PC-3 (cell line): ENCODE data around the gene C6orf62. TPM values are rescaled to one million over a fixed set of nuclear protein-coding genes. Genes with fewer than 3 reads are reported as not detected.

Source experiments
- ATAC-seq: fragments of 200-7000 bp; cut with Tn5 transposase; 2 replicates; pipeline ENCODE4 v1.9.1; 2020; ENCODE audit warnings: mild to moderate bottlenecking, moderate library complexity
- BruUV-seq: library from RNA; stranded (reverse); fragments of 400-500 nt; replicated peaks from 2 replicates; lab custom pipeline; 2021; lab: Mats Ljungman, UMichigan
- CTCF ChIA-PET: fragments of 300-600 bp; sonication (Branson Sonifier 250); formaldehyde crosslinking; loops from one replicate; lab custom pipeline; 2022; ENCODE audit warnings: antibody characterized with exemption; lab: Charles Lee
- POLR2A ChIA-PET: fragments of 300-600 bp; sonication (Branson Sonifier 250); formaldehyde crosslinking; loops from one replicate; lab custom pipeline; 2022; ENCODE audit warnings: antibody characterized with exemption; ENCODE audit not compliant: unreplicated experiment; lab: Charles Lee
- DNase-seq: peaks from one replicate; pipeline ENCODE4 v3.0.0-alpha.2; 2015
- H2AFZ ChIP-seq: fragments of 300-600 bp; sonication (generic); 2 replicates; pipeline ENCODE4 v1.6.0; 2016; ENCODE audit warnings: antibody characterized with exemption, low read length
- H3F3A ChIP-seq: fragments of 300-600 bp; sonication (generic); one replicate; pipeline ENCODE4 v1.6.0; 2017; ENCODE audit warnings: antibody characterized with exemption, low read length, control low read depth, mild to moderate bottlenecking; ENCODE audit not compliant: unreplicated experiment
- H3K27ac ChIP-seq: fragments of 300-600 bp; sonication (generic); 2 replicates; pipeline ENCODE4 v1.5.1; 2016; ENCODE audit warnings: mild to moderate bottlenecking, low read length
- H3K27me3 ChIP-seq: fragments of 300-600 bp; sonication (generic); 2 replicates; pipeline ENCODE4 v1.6.1; 2016; ENCODE audit warnings: low read length, mixed read lengths
- H3K36me3 ChIP-seq: fragments of 300-600 bp; sonication (generic); 2 replicates; pipeline ENCODE4 v1.6.1; 2016; ENCODE audit warnings: low read depth, mixed run types, low read length, mixed read lengths
- H3K4me1 ChIP-seq: fragments of 300-600 bp; sonication (generic); 2 replicates; pipeline ENCODE4 v1.5.1; 2016; ENCODE audit warnings: low read length; ENCODE audit not compliant: insufficient read depth
- H3K4me2 ChIP-seq: fragments of 300-600 bp; sonication (generic); 2 replicates; pipeline ENCODE4 v1.6.0; 2016; ENCODE audit warnings: low read length
- H3K4me3 ChIP-seq: fragments of 300-600 bp; sonication (generic); 2 replicates; pipeline ENCODE4 v1.5.1; 2016; ENCODE audit warnings: mild to moderate bottlenecking, low read length, mixed read lengths
- H3K79me2 ChIP-seq: fragments of 300-600 bp; sonication (generic); 2 replicates; pipeline ENCODE4 v1.6.1; 2017; ENCODE audit warnings: low read length, mixed read lengths
- H3K9ac ChIP-seq: fragments of 300-600 bp; sonication (generic); 2 replicates; pipeline ENCODE4 v1.6.0; 2016; ENCODE audit warnings: mild to moderate bottlenecking, low read length
- H3K9me2 ChIP-seq: fragments of 300-600 bp; sonication (generic); replicated peaks from 2 replicates; pipeline ENCODE4 v1.6.1; 2016; ENCODE audit warnings: mixed run types, low read length, mixed read lengths
- H3K9me3 ChIP-seq: fragments of 300-600 bp; sonication (generic); 2 replicates; pipeline ENCODE4 v1.6.1; 2016; ENCODE audit warnings: low read length, mixed read lengths
- H4K20me1 ChIP-seq: fragments of 300-600 bp; sonication (generic); 2 replicates; pipeline ENCODE4 v1.6.1; 2016; ENCODE audit warnings: low read length, mixed read lengths
- EZH2 ChIP-seq: fragments of 300-600 bp; sonication (generic); IDR thresholded peaks from one replicate; pipeline ENCODE4 v1.6.1; 2017; ENCODE audit warnings: antibody characterized with exemption, mild to moderate bottlenecking, low read length; ENCODE audit not compliant: unreplicated experiment
- EZH2phosphoT487 ChIP-seq: fragments of 300-600 bp; sonication (generic); IDR thresholded peaks from 2 replicates; pipeline ENCODE4 v1.6.1; 2018; ENCODE audit warnings: mild to moderate bottlenecking, antibody characterized with exemption, low read length, borderline replicate concordance
- intact Hi-C: fragments of 100-400 bp; cut with micrococcal nuclease; formaldehyde crosslinking; loops from 2 replicates; pipeline ENCODE4 v1.9.0; 2023
- total RNA-seq: library from RNA; depleted of rRNA; stranded (reverse); fragments of >200 nt; gene quantifications from 2 replicates; pipeline ENCODE4 v1.2.3, GENCODE V29; 2014; rRNA removed
- TF ChIP-seq, protein P1 (sequence below): fragments of 300-600 bp; sonication (generic); conservative IDR thresholded peaks from 2 replicates; pipeline ENCODE4 v1.5.1; 2017; ENCODE audit warnings: antibody characterized with exemption, low read depth, mild to moderate bottlenecking, low read length

Gene C6orf62
- total RNA-seq, 1 experiment from 2014 or later: 81.8 TPM

DNA sequence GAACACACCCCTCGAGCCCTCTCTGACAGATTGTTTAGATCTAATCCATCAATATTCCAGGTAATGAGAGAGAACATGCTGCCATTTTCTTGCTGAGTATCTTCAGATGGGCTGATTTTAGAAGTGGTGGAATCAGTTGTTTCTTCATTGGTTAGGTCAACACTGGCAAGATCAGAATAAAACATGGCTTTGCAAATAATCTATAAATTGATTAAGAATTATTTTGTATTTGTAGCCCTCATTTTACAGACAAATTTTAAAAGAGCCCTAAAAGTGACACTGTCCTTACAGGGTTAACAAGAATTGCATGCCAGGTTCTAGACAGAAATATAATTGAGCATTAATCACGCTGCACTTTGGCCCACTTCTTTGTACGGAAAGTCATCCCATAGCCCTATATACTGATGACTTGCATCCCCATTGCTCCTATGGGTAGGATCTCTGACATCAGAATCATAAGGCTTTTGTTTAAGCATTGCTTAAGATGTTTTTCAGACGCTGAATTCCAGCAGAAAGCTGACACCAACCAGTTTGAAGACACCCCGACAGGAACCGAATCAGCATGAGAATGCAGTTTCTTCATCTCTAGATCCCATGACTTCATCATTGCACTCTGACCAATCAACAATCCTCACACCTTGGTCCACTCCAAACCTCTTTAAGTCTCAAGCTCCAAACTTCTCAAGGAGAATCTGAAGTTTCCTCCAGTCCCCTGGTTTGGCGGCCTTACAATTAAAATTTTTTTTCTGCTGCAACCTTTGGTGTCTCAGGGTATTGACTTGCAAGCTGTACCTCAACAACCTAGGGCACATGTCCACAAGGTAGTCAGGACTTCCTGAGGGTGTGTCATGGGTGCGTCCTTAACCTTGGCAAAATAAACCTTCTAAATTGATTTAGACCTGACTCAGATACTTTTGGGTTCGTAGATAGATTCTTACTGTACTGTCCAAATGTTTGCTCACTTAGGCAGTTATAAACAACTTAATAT, 60.1 kb downstream of the C6orf62 start:
- peaks cover 16% of the 10 kb centered on the region; the same call in 1 of the 2 replicates for H3K4me1 ChIP-seq
- POLR2A ChIA-PET: no interaction called here
- H3K4me3 ChIP-seq: no peak overlapping the region
- DNase-seq (peak; percentile 53), ATAC-seq (peak; percentile 79)
- TF ChIP-seq EZH2phosphoT487 (no peak), EZH2 (no peak)
- TF ChIP-seq, protein P1, sequence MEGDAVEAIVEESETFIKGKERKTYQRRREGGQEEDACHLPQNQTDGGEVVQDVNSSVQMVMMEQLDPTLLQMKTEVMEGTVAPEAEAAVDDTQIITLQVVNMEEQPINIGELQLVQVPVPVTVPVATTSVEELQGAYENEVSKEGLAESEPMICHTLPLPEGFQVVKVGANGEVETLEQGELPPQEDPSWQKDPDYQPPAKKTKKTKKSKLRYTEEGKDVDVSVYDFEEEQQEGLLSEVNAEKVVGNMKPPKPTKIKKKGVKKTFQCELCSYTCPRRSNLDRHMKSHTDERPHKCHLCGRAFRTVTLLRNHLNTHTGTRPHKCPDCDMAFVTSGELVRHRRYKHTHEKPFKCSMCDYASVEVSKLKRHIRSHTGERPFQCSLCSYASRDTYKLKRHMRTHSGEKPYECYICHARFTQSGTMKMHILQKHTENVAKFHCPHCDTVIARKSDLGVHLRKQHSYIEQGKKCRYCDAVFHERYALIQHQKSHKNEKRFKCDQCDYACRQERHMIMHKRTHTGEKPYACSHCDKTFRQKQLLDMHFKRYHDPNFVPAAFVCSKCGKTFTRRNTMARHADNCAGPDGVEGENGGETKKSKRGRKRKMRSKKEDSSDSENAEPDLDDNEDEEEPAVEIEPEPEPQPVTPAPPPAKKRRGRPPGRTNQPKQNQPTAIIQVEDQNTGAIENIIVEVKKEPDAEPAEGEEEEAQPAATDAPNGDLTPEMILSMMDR: no peak
- H3K4me2 ChIP-seq: no peak overlapping the region
- H4K20me1 ChIP-seq: no peaks in the 10 kb centered on the region
- H3K9me3 ChIP-seq: no peaks in the 10 kb centered on the region
- H3K36me3 ChIP-seq: peaks cover 14% of the 10 kb centered on the region; the same call in 1 of the 2 replicates
- no peak overlapping the region for H3K9ac ChIP-seq
- no peak overlapping the region for H2AFZ ChIP-seq
- peak overlapping the region; percentile 62 for H3K27ac ChIP-seq
- H3K27me3 ChIP-seq: no peaks in the 10 kb centered on the region
- peaks cover under 1% of the 10 kb centered on the region; the same call in 1 of the 2 replicates for H3K79me2 ChIP-seq
- intact Hi-C loops: no loop called here
- CTCF ChIA-PET: no interaction called here
- no peaks in the 10 kb centered on the region for H3K9me2 ChIP-seq
- no peaks in the 10 kb centered on the region for H3F3A ChIP-seq
- no TSS peak for BruUV-seq

DNA sequence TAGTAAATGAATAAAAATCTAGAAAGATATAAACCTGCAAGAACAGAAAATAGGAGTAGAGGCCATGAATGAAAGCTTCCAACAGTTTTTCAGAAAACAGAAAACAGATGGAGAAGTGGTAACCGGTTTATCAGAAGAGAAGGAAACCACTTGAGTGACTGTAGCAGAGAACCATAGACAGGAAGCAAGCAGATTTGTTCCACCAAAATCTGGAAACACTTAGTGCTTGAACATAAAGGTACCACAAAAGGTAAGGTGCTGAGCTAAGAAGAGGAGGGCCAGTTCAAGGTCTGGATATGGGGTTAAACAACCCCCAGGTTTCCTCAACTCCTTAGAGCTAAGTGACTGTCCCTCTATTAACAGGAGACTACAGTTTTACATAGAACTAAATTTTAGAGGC, 63.7 kb downstream of the C6orf62 start:
- ATAC-seq (no peak), DNase-seq (no peak)
- Histone ChIP-seq H3K9me2 (no peaks in the 10 kb centered on the region), H3K4me2 (no peak overlapping the region), H3K27me3 (no peaks in the 10 kb centered on the region), H3K4me1 (peaks cover 10% of the 10 kb centered on the region; the same call in 1 of the 2 replicates), H3K9me3 (no peaks in the 10 kb centered on the region), H3F3A (no peaks in the 10 kb centered on the region), H4K20me1 (no peaks in the 10 kb centered on the region), H3K27ac (no peak overlapping the region), H2AFZ (no peak overlapping the region), H3K4me3 (no peak overlapping the region), H3K79me2 (no peaks in the 10 kb centered on the region), H3K9ac (no peak overlapping the region), H3K36me3 (peaks cover 23% of the 10 kb centered on the region)
- POLR2A ChIA-PET: interaction anchor here (0.6 kb wide), 1 partner anchor 223 kb away, joined by 4 read pairs; no protein-coding TSS in a partner anchor
- TF ChIP-seq, protein P1: no peak
- BruUV-seq: no TSS peak
- CTCF ChIA-PET: no interaction called here
- intact Hi-C loops: no loop called here

Other genes with a start within 250 kb of the C6orf62 start
- 1.3 and 3.9 TPM in 2 replicates for gene GPLD1, start 229.6 kb downstream of the C6orf62 start, total RNA-seq
- 11.9 and 12.2 TPM in 2 replicates for gene ALDH5A1, start 224.2 kb downstream of the C6orf62 start, total RNA-seq
- 0.84 and 1.2 TPM in 2 replicates for gene KIAA0319, start 73.0 kb downstream of the C6orf62 start, total RNA-seq
- gene TDP2, start 52.3 kb downstream of the C6orf62 start, total RNA-seq: 20.6 and 24.2 TPM in 2 replicates
- 13.5 and 17.9 TPM in 2 replicates for gene ACOT13, start 52.1 kb downstream of the C6orf62 start, total RNA-seq
- gene GMNN, start 55.8 kb upstream of the C6orf62 start, total RNA-seq: 44.6 and 57.4 TPM in 2 replicates
- not detected in 2 replicates for gene ARMH2, start 79.8 kb upstream of the C6orf62 start, total RNA-seq
- gene RIPOR2, start 216.8 kb upstream of the C6orf62 start, total RNA-seq: 0.44 and 0.52 TPM in 2 replicates